Urothelium cell line (cell line): ENCODE measurements around the gene NFATC1.
A peak's percentile ranks its signal among the peaks of the same experiment; 100 is the strongest.
"Not testable (repeated sequence)": the region's sequence is repeated elsewhere in the genome, so short reads cannot be mapped to it uniquely, and the experiment has no call there.

Source experiments
- DNase-seq: peaks from one replicate; pipeline ENCODE4 v3.0.0; 2011; ENCODE audit warnings: low spot score, mixed read lengths
- FAIRE-seq: peaks from 2 replicates; lab custom pipeline; 2011; peaks lifted over from hg19 to GRCh38; lab: Jason Lieb, UNC

Gene NFATC1

GRCh38 chr18:79470547-79470946 lies 74.8 kb downstream of the NFATC1 start:
- FAIRE-seq: no peak
- DNase-seq: no peak

- FAIRE-seq (no peak), DNase-seq (no peak)
Measured at GRCh38 chr18:79471046-79471445, 75.3 kb downstream of the NFATC1 start.

GRCh38 chr18:79471597-79471996 lies 75.9 kb downstream of the NFATC1 start:
- DNase-seq (no peak), FAIRE-seq (no peak)

- no peak for FAIRE-seq
- no peak for DNase-seq
Measured at GRCh38 chr18:79472176-79472575, 76.4 kb downstream of the NFATC1 start.

- DNase-seq: no peak
- no peak for FAIRE-seq
Measured at GRCh38 chr18:79472946-79473345, 77.2 kb downstream of the NFATC1 start.

GRCh38 chr18:79476031-79476917 lies 80.5 kb downstream of the NFATC1 start:
- FAIRE-seq (peak; percentile 40), DNase-seq (no peak)

GRCh38 chr18:79476918-79477571 lies 81.3 kb downstream of the NFATC1 start:
- DNase-seq: no peak
- no peak for FAIRE-seq

- FAIRE-seq: no peak
- no peak for DNase-seq
Measured at GRCh38 chr18:79477711-79478483, 82.2 kb downstream of the NFATC1 start.

- DNase-seq (no peak), FAIRE-seq (peak; percentile 37)
Measured at GRCh38 chr18:79478484-79479115, 82.9 kb downstream of the NFATC1 start.

- FAIRE-seq: no peak
- DNase-seq: no peak
Measured at GRCh38 chr18:79479116-79479760, 83.5 kb downstream of the NFATC1 start.

- no peak for FAIRE-seq
Measured at GRCh38 chr18:79479761-79480161, 84.0 kb downstream of the NFATC1 start.

GRCh38 chr18:79480171-79481045 lies 84.7 kb downstream of the NFATC1 start:
- FAIRE-seq: no peak
- no peak for DNase-seq

More at GRCh38 chr18:79479761-79480161, 84.0 kb downstream of the NFATC1 start:
- no peak for DNase-seq

- FAIRE-seq (no peak), DNase-seq (no peak)
Measured at GRCh38 chr18:79481046-79481790, 85.5 kb downstream of the NFATC1 start.

GRCh38 chr18:79483393-79483792 lies 87.7 kb downstream of the NFATC1 start:
- DNase-seq: not testable (repeated sequence)
- FAIRE-seq: peak; percentile 35

- DNase-seq: no peak
- no peak for FAIRE-seq
Measured at GRCh38 chr18:79483971-79484491, 88.3 kb downstream of the NFATC1 start.

- FAIRE-seq: peak; percentile 94
- DNase-seq: peak; percentile 93
Measured at GRCh38 chr18:79484661-79485621, 89.2 kb downstream of the NFATC1 start.

- FAIRE-seq: no peak
- DNase-seq: peak; percentile 91
Measured at GRCh38 chr18:79485788-79486355, 90.1 kb downstream of the NFATC1 start.
